Epithelial cell of esophagus (primary cell): ENCODE results near the gene GULP1.

Experiments used
- DNase-seq: peaks from one replicate; pipeline ENCODE4 v3.0.0; 2010; ENCODE audit warnings: low read depth
- H3K4me3 ChIP-seq: 2 replicates; pipeline ENCODE4 v1.5.1; 2011; ENCODE audit warnings: mild to moderate bottlenecking, low read length, control low read depth
- TF ChIP-seq, protein P1 (sequence below): IDR thresholded peaks from 2 replicates; pipeline ENCODE4 v1.5.1; 2011; ENCODE audit warnings: low read depth, mild to moderate bottlenecking, low read length, control low read depth, inconsistent platforms; ENCODE audit not compliant: insufficient read depth; ENCODE audit errors: missing control alignments

GULP1 gene

GRCh38 chr2:188328419-188328818 lies 36.7 kb downstream of the GULP1 start:
- TF ChIP-seq, protein P1, sequence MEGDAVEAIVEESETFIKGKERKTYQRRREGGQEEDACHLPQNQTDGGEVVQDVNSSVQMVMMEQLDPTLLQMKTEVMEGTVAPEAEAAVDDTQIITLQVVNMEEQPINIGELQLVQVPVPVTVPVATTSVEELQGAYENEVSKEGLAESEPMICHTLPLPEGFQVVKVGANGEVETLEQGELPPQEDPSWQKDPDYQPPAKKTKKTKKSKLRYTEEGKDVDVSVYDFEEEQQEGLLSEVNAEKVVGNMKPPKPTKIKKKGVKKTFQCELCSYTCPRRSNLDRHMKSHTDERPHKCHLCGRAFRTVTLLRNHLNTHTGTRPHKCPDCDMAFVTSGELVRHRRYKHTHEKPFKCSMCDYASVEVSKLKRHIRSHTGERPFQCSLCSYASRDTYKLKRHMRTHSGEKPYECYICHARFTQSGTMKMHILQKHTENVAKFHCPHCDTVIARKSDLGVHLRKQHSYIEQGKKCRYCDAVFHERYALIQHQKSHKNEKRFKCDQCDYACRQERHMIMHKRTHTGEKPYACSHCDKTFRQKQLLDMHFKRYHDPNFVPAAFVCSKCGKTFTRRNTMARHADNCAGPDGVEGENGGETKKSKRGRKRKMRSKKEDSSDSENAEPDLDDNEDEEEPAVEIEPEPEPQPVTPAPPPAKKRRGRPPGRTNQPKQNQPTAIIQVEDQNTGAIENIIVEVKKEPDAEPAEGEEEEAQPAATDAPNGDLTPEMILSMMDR = no peak
- no peak overlapping the region for H3K4me3 ChIP-seq
- DNase-seq = no peak

- H3K4me3 ChIP-seq = no peak overlapping the region
- TF ChIP-seq, protein P1 = no peak
- no peak for DNase-seq
Observed at GRCh38 chr2:188330316-188331053, 38.8 kb downstream of the GULP1 start.

DNA sequence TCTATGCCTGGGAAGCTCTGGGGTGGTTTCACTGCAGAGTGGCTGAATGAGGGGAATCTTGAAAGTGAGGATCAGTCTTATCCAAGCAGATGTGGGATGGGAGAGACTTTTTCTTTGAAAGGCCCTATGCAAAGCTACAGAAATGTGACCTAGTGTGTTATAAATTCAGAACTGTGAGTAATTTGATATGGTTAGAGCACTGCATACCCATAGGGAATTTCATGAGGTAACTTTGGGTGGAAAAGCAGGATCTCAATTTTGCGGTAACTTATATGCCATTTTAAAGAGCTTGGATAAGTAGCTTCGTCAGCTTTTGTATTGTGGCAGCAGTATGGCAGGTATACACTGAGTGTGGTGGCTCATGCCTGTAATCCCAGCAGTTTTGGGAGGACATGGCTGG lies 40.9 kb downstream of the GULP1 start:
- TF ChIP-seq, protein P1 = no peak
- no peak for DNase-seq
- H3K4me3 ChIP-seq = no peak overlapping the region

GRCh38 chr2:188333751-188334524 lies 42.3 kb downstream of the GULP1 start:
- H3K4me3 ChIP-seq = no peak overlapping the region
- DNase-seq = no peak
- TF ChIP-seq, protein P1 = no peak

DNA sequence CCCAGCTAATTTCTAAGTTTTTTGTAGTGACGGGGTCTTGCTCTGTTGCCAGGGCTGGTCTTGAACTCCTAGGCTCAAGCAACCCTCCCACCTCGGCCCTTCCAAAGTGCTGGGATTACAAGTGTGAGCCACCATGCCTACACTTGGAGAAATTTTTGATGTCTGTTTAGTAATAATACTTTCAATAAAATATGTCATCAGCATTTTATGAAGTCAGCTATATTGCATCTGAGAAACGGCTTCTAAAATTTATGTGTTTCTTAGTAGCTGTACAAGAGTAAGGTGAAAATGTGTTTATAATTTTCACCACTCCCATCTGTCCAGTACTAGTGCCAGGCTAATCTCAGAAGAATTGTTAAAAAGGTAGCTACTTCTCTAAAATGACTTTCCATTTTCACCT lies 46.8 kb downstream of the GULP1 start:
- no peak overlapping the region for H3K4me3 ChIP-seq
- TF ChIP-seq, protein P1 = no peak
- DNase-seq = no peak

DNA sequence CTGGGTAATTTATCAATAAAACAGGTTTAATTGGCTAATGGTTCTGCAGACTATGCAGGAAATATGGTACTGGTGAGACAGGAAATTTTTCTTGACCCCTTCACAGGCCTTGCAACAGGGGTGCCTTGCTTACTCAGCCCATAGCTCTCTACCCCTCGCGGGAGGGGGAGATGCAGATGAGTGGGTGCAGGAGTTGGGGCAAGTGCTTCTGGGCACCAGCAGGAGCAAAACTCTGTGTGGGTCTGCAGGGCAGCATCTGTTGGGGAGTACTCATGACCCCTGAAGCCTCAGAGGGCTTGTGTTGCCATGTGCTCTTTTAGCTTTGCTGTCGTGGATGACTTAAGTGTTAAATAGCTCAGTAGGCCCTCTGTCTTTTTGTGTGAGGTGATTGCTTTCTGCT lies 48.6 kb downstream of the GULP1 start:
- DNase-seq = no peak
- TF ChIP-seq, protein P1 = no peak
- no peak overlapping the region for H3K4me3 ChIP-seq
